Measurements from ENCODE around the gene PFAS.

Gene PFAS

DNA sequence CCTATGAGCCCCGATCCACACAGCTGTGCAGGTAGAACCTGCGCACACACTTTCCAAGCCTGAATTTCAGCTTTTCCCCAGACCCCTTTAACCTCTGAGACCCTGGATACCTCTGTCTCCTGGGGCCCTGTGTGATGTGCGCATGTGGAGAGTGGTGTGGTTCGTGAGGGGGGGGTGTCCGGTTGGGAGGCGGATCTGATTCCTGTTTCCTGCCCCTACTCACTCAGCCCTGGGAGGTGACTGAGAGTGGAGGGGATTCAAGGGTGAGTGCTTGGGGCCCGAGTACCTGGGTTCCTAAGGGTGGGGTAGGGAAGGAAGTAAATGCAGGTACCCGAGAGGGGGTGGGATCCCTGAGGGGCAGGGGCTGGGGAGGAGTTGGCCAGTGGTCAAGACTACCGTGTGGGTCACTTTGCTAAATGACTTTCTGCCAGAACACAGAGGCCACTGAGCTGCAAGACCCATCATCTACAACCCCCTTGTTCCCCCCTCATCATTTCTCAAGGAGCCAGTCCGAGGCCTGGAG is 61.6 kb downstream of the PFAS start:
- no peak for DNase-seq (ENCODE audit: low read depth in 2 of 2)

DNA sequence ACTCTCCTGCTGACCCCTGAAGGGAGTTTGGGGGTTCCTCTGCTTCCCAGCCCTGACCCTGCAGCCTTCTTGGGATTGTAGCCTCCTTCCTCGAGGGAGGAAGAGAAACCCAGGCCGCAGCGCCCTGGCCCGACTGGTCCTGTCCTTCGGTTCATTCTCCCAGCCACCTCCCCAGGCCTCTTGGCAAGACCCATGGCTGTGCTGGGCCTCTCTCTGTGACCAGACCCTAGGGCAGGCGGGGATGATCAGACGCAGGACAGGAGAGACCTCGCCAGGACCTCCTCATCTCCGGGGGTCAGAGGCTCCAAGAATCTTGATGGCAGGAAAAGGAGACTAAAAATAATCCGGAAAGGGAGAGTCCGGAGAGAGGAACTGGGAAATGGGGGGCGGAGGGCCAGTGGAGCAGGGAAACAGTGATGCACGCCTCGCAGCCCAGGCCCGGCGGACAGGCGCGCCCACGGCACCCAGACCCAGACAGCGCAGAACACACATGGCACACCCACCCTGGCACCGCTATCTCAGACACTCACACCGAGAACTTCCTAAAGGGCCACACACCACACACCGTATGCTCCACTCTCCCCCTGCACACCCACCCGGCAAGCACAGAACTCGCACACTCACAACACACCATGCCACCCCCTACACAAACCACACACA is 62.2 kb downstream of the PFAS start:
- no peak for DNase-seq (ENCODE audit: low read depth in 2 of 2)

DNA sequence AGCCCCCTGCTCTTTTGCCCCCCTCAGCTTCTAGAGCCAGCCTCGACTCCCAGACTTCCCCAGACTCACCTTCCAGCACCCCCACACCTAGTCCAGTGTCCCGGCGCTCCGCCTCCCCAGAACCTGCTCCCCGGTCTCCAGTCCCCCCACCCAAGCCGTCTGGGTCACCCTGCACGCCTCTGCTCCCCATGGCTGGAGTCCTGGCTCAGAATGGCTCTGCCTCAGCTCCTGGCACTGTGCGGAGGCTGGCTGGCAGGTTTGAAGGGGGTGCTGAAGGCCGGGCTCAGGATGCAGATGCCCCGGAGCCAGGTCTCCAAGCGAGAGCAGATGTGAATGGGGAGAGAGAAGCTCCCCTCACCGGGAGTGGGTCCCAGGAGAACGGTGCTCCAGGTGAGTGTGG is 63.2 kb downstream of the PFAS start:
- no peak for DNase-seq (ENCODE audit: low read depth in 2 of 2)

DNA sequence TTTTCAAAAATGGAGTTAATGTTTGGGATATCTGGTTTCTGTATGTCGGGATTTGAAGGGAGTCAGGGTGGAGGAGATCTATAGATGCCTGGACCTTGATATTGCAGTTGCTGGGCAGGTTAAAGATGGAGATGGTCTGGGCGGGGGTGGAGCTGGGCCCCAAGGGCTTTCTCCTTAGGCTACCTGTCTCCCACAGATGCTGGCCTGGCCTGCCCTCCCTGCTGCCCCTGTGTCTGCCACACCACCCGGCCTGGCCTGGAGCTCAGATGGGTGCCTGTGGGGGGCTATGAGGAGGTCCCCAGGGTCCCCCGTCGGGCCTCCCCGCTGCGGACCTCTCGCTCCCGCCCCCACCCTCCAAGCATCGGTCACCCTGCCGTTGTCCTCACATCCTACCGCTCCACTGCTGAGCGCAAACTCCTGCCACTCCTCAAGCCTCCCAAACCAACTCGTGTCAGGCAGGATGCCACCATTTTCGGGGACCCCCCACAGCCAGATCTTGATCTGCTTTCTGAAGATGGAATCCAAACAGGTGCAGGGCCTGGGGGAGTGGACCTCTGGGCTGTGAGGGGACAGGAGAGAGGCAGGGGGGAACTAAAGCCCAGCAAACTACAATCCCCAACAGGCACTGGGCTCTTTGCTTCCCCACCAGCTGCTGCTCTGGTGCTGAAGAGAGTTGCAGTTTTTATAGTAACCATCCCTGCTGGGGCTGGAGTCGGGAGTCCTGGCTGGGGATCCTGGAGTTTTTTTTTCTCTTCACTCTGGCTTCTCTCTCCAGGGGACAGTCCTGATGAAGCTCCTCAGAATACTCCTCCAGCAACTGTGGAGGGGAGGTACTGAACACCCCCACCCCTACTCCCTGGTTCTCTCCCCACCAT is 63.9 kb downstream of the PFAS start:
- DNase-seq (ENCODE audit: low read depth in 2 of 2): no peak

DNA sequence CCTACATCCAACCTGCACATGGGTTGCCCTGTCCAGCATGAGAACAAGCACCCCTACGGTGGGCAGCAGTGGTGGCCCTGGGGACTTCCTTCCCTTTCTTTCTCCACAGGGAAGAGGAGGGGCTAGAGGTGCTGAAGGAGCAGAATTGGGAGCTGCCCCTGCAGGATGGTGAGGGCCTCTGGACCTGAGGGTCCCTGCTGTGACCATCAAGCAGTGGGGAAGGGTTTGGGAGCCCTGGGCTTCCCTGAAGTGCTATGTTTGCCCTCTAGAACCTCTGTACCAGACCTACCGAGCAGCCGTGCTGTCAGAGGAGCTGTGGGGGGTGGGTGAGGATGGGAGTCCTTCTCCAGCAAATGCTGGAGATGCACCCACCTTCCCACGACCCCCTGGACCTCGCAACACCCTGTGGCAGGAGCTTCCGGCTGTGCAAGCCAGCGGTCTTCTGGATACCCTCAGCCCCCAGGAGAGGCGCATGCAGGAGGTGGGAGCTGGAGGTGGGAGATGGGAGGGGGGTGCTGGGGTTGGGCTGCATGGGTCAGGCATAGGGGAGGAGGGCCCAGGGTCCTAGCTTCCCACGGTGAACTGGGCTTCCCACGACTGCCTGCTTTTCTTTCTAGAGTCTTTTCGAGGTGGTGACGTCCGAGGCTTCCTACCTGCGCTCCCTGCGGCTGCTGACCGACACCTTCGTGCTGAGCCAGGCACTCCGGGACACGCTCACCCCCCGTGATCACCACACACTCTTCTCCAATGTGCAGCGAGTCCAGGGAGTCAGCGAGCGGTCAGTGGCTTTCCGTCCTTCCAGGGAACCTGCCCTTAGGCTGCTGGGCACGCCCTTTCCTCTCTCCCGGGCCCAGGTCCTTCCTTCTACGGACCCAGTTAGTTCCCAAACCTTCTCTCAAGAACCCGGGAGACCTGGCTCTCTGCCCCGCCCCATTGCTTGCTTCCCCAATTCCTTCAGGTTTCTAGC is 66.0 kb downstream of the PFAS start:
- no peak for DNase-seq (ENCODE audit: low read depth in 2 of 2)

DNA sequence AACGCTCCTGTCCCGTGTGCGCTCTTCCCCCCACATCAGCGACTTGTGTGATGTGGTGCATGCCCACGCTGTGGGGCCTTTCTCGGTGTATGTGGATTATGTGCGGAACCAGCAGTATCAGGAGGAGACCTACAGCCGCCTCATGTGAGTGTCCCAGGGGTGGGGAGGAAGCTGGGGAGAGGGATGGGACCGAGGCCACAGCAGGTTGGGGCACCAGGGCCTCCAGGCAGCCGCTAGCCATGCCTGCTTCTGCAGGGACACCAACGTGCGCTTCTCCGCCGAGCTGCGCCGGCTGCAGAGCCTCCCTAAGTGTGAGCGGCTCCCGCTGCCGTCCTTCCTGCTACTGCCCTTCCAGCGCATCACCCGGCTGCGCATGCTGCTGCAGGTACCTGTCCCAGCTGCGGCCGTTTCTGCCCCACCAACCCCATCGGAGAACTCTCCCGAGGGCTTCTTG is 66.7 kb downstream of the PFAS start:
- no peak for DNase-seq (ENCODE audit: low read depth in 2 of 2)

DNA sequence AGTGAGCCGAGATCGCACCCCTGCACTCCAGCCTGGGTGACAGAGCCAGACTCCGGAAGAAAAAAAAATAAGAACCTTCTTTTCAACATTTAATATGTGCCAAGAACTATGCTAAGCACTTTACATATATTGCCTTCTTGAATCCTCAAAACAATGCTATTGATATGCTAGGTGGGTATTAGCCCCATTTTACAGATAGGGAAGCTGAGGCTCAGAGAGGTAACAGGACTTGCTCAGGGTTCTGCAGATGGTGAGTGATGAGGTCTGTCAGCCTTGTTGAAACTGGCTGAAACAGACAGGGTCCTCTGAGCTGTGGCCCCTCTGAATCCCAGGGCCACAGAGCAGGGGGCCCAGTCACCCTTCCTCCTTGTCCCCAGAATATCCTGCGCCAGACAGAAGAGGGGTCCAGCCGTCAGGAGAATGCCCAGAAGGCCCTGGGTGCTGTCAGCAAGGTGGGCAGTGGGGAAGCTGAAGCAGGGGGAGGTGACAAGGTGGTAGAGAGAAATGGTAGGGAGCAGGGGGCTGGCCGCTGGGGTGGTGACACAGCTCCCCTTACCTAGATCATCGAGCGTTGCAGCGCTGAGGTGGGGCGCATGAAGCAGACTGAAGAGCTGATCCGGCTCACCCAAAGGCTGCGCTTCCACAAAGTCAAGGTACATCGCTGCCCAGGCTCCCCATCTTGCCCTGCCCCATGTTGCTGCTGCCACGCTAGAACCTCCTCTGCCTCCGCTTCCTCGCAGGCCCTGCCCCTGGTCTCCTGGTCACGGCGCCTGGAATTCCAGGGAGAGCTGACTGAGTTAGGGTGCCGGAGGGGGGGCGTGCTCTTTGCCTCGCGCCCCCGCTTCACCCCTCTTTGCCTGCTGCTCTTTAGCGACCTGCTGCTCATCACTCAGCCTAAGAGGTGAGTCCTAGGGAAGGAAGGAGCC is 69.2 kb downstream of the PFAS start:
- no peak for DNase-seq (ENCODE audit: low read depth in 2 of 2)
